PFSK-1 (cell line): Measurements from ENCODE around the gene ZNF621.

Experiments used
- FOXP2 ChIP-seq: optimal IDR thresholded peaks from 2 replicates; pipeline ENCODE3; 2011; ENCODE audit warnings: borderline replicate concordance, control low read depth, inconsistent platforms; ENCODE audit not compliant: insufficient read depth; ENCODE audit errors: extremely low read length, extremely low read depth
- POLR2AphosphoS5 ChIP-seq: IDR thresholded peaks from 2 replicates; pipeline ENCODE4 v1.6.1; 2012; ENCODE audit warnings: low read depth, mild to moderate bottlenecking, control low read depth, low read length, moderate library complexity
- SIN3A ChIP-seq: IDR thresholded peaks from 2 replicates; pipeline ENCODE4 v1.6.1; 2012; ENCODE audit warnings: mild to moderate bottlenecking, low read length, moderate library complexity, borderline replicate concordance; ENCODE audit not compliant: insufficient read depth
- TAF1 ChIP-seq: IDR thresholded peaks from 2 replicates; pipeline ENCODE4 v1.6.1; 2012; ENCODE audit warnings: low read length, control low read depth, borderline replicate concordance; ENCODE audit not compliant: insufficient read depth
- TF ChIP-seq, protein P1 (sequence below), 2 experiments: IDR thresholded peaks; 2 replicates each; pipeline versions ENCODE4 v1.6.1 to v1.8.0; 2011 to 2012; ENCODE audit warnings: low read depth in 2 of 2, low read length in 2 of 2, control low read depth in 1 of 2, inconsistent platforms in 1 of 2, mild to moderate bottlenecking in 1 of 2, moderate library complexity in 1 of 2; ENCODE audit not compliant: insufficient read depth in 1 of 2

Gene ZNF621

GRCh38 chr3:40550167-40550566, 25.4 kb downstream of the ZNF621 start:
- TF ChIP-seq SIN3A = no peak
- TF ChIP-seq, protein P1, sequence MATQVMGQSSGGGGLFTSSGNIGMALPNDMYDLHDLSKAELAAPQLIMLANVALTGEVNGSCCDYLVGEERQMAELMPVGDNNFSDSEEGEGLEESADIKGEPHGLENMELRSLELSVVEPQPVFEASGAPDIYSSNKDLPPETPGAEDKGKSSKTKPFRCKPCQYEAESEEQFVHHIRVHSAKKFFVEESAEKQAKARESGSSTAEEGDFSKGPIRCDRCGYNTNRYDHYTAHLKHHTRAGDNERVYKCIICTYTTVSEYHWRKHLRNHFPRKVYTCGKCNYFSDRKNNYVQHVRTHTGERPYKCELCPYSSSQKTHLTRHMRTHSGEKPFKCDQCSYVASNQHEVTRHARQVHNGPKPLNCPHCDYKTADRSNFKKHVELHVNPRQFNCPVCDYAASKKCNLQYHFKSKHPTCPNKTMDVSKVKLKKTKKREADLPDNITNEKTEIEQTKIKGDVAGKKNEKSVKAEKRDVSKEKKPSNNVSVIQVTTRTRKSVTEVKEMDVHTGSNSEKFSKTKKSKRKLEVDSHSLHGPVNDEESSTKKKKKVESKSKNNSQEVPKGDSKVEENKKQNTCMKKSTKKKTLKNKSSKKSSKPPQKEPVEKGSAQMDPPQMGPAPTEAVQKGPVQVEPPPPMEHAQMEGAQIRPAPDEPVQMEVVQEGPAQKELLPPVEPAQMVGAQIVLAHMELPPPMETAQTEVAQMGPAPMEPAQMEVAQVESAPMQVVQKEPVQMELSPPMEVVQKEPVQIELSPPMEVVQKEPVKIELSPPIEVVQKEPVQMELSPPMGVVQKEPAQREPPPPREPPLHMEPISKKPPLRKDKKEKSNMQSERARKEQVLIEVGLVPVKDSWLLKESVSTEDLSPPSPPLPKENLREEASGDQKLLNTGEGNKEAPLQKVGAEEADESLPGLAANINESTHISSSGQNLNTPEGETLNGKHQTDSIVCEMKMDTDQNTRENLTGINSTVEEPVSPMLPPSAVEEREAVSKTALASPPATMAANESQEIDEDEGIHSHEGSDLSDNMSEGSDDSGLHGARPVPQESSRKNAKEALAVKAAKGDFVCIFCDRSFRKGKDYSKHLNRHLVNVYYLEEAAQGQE (IDR thresholded peaks at IDR 0.05; ENCODE audit: insufficient read depth in 1 of 2, low read depth in 2 of 2, low read length in 2 of 2) = no peak
- TF ChIP-seq POLR2AphosphoS5 = no peak
- TF ChIP-seq FOXP2 = no peak
- TF ChIP-seq TAF1 = no peak

DNA sequence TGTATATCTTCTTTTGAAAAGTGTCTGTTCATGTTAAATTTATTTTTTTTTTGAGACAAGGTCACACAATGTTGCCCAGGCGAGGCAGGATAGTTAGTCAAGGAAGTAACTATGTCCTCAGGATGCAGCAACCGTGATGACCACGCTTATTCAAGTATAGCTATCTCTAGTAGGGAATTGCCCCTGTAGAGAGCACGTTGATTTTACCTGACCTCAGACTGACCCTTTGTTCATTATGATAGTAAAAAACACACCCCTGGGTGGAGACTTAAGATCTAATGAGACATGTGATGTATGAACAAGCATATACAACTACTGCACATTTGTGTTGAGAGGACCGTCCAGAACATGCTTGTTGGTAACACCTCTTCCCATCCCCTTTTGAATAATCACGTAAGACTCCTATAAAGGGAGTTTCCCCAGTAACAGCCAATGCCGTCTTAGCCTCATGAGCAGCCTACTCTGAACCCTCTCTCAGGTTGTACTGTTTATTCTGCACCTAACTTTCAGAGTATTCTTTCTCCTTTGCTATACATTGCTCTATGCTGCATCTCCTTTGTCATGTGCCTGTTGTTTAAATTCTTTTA, 32.9 kb downstream of the ZNF621 start:
- no peak for TF ChIP-seq SIN3A
- no peak for TF ChIP-seq FOXP2
- TF ChIP-seq TAF1 = no peak
- no peak for TF ChIP-seq POLR2AphosphoS5
- TF ChIP-seq, protein P1 (IDR thresholded peaks at IDR 0.05; ENCODE audit: insufficient read depth in 1 of 2, low read depth in 2 of 2, low read length in 2 of 2) = no peak

GRCh38 chr3:40566694-40567093, 41.9 kb downstream of the ZNF621 start:
- TF ChIP-seq FOXP2 (no peak), TAF1 (no peak), SIN3A (no peak), POLR2AphosphoS5 (no peak)
- TF ChIP-seq, protein P1 (IDR thresholded peaks at IDR 0.05; ENCODE audit: insufficient read depth in 1 of 2, low read depth in 2 of 2, low read length in 2 of 2) = no peak

DNA sequence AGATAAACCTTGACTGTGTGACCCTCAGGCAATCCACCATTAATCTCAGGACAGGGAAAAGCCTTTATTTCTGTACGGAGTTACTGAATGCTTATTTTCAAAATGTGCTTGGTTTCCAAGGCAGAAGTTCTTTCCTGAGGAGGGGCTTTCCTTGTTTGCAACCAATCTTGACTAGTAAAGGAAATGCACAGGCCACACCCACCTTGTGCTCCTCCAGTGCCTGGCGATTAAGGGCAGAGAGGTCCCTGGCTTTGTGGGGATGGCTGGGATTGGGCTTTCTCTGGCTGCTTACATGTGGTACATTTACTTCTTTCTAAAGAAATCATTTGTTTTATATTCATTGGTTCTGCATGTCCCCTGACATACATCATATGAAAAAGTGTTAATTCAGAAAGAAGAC, 47.8 kb downstream of the ZNF621 start:
- TF ChIP-seq POLR2AphosphoS5 = no peak
- TF ChIP-seq, protein P1 (IDR thresholded peaks at IDR 0.05; ENCODE audit: insufficient read depth in 1 of 2, low read depth in 2 of 2, low read length in 2 of 2) = no peak
- TF ChIP-seq FOXP2 = no peak
- TF ChIP-seq TAF1 = no peak
- TF ChIP-seq SIN3A = no peak
